ENCODE measurements around the gene KIF2A.
"Not testable (repeated sequence)": the region's sequence is repeated elsewhere in the genome, so short reads cannot be mapped to it uniquely, and the experiment has no call there.

Gene KIF2A

GRCh38 chr5:62288118-62288517, 17.9 kb upstream of the KIF2A start:
- FAIRE-seq, result no peak
- DNase-seq (ENCODE audit: insufficient read length, low spot score), result no peak

DNA sequence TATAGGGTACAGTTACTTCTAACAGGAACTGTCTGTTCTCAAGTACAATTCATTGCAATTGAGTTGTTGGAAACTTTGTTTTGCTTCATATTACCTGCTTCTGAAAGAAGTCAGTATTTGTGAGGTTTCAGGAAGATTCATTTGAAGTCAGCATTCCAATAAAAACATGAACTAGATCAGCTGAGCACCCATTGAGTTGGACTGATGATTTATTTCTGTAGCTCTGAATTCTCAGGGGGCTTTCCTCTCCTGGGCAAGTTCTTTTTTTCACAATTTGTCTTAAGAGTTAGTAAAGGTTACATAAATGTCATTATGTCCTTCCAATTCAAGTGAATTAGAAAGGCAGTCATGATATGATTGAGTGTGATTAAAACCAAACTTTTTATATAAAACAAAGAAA, 16.2 kb upstream of the KIF2A start:
- no peak for FAIRE-seq
- no peak for DNase-seq (ENCODE audit: insufficient read length, low spot score)

- not testable (repeated sequence) for DNase-seq (ENCODE audit: insufficient read length, low spot score)
Measured at GRCh38 chr5:62291829-62292228, 14.2 kb upstream of the KIF2A start.

DNA sequence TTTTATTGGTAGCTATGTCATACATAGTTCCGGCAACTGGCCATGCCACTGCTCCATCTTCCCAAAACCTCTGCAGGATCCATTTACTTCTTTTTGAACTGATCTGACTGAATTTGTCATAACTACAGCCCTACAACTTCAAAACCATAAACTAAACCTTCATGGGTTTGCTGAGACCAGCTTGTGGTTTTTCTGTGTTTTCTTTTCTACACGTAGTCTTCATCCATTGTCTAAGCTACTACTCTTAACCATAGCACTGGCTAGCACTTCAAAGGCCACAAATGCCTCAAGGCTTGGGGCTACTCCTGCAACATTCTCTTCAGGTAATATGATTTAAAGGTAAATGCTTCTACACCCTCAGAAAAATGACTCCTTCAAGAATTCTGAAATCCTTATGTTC, 9.0 kb upstream of the KIF2A start:
- FAIRE-seq, result peak; percentile 60
- DNase-seq (ENCODE audit: insufficient read length, low spot score), result no peak

More at GRCh38 chr5:62291829-62292228, 14.2 kb upstream of the KIF2A start:
- not testable (repeated sequence) for FAIRE-seq

- no peak for DNase-seq (ENCODE audit: insufficient read length, low spot score)
- no peak for FAIRE-seq
Measured at GRCh38 chr5:62298118-62298517, 7.9 kb upstream of the KIF2A start.

GRCh38 chr5:62299101-62299500, 6.9 kb upstream of the KIF2A start:
- DNase-seq (ENCODE audit: insufficient read length, low spot score) (no peak), FAIRE-seq (no peak)

DNA sequence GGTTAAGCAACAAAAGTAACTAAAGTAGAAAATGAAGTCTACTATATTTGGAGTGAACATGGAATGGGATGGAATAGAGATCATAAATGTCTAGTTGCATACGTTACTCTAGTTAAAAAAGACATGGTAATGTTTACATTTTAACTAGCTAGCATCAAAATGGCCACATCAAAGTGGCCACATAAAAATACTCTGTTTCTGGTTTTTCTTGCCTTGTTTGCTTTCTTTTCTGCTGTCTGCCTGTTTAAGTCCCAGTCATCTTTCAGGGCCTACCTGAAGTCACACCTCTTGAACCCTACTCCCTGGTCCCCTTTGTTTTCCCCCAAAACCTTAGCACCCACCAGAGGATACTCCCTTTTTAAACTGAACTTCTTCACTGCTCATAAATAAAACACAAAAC, 6.4 kb upstream of the KIF2A start:
- no peak for DNase-seq (ENCODE audit: insufficient read length, low spot score)
- FAIRE-seq, result no peak

GRCh38 chr5:62305358-62305714, 670 bp upstream of the KIF2A start:
- DNase-seq (ENCODE audit: insufficient read length, low spot score), result no peak
- FAIRE-seq, result no peak

GRCh38 chr5:62306323-62306895, 403 bp downstream of the KIF2A start:
- FAIRE-seq (peak; percentile 75), DNase-seq (ENCODE audit: insufficient read length, low spot score) (no peak)

DNA sequence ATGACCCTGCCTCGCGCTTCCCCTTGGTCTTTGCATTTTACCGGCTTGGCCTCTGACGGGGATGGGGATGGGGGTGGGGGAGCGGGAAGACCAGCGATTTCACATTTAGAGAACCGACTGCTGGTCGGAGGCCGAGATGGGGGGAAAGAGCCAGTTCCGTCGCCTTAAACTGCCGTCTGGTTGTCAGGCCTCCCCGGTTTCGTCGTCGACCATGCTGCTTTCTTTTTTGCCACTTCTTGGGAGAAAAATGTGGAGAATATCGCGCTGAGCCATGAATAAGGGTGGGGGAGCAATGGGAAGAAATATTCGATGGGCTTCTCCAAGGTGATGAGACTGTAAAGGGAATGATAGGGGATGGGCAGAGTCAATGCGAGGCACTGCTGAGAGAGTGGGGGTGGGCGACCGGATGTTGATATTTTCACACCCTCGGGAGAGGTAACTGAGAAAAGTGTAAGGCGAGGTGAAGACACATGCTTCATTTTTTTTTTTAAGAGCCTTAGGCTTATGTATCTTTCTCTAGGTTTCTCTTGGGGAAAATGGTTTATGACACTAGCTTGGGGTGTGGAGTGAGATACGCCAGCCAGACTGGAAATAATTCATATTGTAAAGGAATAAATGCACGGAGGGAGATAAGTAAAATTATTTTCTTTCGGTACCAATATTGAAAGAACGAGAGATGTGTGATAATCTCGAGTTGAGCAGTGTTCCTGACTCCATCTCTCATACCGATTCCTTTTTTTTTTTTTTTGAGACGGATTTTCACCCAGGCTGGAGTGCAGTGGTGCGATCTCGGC, 1.1 kb downstream of the KIF2A start:
- no peak for DNase-seq (ENCODE audit: insufficient read length, low spot score)

GRCh38 chr5:62308439-62308838, 2.4 kb downstream of the KIF2A start:
- no peak for FAIRE-seq
- DNase-seq (ENCODE audit: insufficient read length, low spot score), result no peak

More for the DNA sequence above, 1.1 kb downstream of the KIF2A start:
- FAIRE-seq, result peak; percentile 79

- FAIRE-seq (no peak), DNase-seq (ENCODE audit: insufficient read length, low spot score) (no peak)
Measured at GRCh38 chr5:62309107-62309506, 3.1 kb downstream of the KIF2A start.

DNA sequence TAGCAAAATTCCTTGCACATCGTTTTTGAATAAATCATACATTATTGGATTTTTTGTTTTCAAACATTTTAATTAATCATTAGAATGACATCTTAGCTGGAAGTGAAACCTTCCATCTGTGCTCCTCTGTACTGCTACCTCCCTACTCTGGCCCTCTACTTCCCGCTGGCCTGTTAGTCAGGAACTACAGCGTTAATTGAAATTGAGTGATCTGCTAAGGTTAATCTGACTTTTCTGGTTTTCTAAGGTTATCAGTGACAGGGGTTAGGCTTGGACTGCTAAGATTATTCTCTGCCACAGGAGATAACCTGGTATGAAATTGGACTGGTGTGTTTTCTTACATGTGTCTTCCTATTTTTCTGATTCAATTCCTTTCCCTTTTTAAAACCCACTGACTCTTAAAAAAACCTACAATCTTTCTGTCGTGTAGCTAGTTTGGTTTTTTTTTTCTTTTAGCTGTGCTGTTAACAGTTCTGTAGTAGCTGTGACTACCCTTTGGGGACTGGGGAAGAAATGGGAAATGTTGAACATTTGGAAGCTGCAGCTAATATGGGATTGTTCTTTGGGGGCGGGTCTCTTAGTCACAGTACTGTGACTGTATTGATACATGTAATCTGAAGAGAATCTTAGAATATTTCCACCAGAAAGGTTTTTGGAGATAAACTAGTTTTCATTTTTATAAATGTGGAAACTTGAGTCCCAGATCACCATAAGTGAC, 4.6 kb downstream of the KIF2A start:
- FAIRE-seq (peak; percentile 61), DNase-seq (ENCODE audit: insufficient read length, low spot score) (no peak)

- DNase-seq (ENCODE audit: insufficient read length, low spot score) (no peak), FAIRE-seq (no peak)
Measured at GRCh38 chr5:62312036-62312435, 6.0 kb downstream of the KIF2A start.

DNA sequence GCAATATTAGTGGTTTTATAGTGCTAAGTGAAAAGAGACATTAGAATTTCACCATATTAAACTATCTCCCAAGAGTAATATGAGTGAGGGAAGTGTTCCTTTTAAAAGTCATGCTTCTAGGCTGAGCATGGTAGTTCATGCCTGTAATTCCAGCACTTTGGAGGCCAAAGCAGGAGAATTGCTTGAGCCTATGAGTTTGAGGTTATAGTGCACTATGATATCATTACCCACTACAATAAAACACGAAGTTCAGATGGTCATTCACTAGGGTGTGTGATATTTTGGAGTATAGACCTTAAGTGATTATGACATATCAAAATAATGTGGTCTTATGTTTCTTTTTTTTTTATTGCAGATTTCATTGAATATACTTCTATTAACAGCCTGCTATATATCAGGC, 6.7 kb downstream of the KIF2A start:
- FAIRE-seq (no peak), DNase-seq (ENCODE audit: insufficient read length, low spot score) (no peak)

- DNase-seq (ENCODE audit: insufficient read length, low spot score) (no peak), FAIRE-seq (no peak)
Measured at GRCh38 chr5:62314213-62314830, 8.3 kb downstream of the KIF2A start.

DNA sequence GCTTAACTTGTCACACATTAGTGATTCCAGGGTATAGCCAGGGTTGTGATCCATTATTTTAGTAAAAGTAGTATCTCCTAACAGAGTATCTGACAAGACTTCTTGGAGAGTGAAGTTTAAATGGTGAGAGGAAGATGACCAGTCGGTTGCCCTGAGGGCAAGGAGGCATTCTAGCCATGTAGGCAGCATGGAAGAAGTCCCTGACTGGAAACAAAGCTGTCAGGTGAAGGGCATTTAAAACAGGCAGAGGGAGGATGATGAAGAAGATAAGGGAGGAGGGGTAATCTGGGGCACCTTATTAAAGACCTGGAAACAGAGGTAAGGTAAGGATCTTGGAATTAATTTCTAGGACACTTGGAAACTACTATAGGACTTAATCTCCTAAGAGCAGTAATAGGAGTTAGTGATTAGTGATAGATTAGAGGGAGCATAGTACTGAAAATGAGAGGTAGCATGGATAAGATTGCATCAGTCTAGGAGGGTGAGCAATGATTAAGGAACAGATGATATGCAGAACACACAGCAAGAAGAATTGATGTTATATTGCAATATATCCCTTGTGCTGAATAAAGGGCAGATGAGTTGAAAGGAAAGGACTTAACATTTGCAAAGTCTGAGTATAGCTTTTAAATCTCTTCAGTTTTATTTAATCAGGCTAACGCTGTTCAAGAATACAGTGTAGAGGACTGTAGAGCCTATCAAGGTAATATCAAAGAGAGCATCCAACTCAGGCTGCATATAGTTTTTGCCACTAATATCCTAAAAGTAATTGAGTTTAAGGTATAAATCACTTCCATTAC, 9.6 kb downstream of the KIF2A start:
- no peak for DNase-seq (ENCODE audit: insufficient read length, low spot score)
- FAIRE-seq, result no peak

DNA sequence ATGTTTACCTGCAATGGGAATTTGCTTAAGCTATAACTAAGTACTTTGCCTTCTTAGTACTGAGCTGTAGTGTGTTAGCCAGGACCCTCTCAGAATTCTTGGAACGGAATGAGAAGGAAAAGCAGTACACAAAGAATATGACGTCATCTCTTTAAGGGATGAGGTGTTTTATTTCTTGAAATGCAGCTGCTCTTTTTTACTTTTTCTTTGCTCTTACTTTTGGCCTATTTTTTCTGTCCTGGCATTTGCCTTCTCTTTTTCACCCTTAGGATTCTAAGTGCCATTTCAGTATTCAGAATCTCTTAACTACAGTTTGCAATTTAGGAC, 10.1 kb downstream of the KIF2A start:
- FAIRE-seq (peak; percentile 48), DNase-seq (ENCODE audit: insufficient read length, low spot score) (no peak)

- DNase-seq (ENCODE audit: insufficient read length, low spot score) (no peak), FAIRE-seq (no peak)
Measured at GRCh38 chr5:62317810-62318209, 11.8 kb downstream of the KIF2A start.

- FAIRE-seq (no peak), DNase-seq (ENCODE audit: insufficient read length, low spot score) (no peak)
Measured at GRCh38 chr5:62322484-62322883, 16.5 kb downstream of the KIF2A start.

- DNase-seq (ENCODE audit: insufficient read length, low spot score), result no peak
- peak; percentile 63 for FAIRE-seq
Measured at GRCh38 chr5:62326302-62326701, 20.3 kb downstream of the KIF2A start.

All from GM19239 (cell line).